OCI-LY7 (cell line): ENCODE data around the gene TMEM139. TPM values are rescaled to one million over a fixed set of nuclear protein-coding genes. Genes with fewer than 3 reads are reported as not detected.

Experiments used
- BruUV-seq: library from RNA; stranded (reverse); fragments of 400-500 nt; replicated peaks from 2 replicates; lab custom pipeline; 2021; lab: Mats Ljungman, UMichigan
- CTCF ChIA-PET: fragments of 300-600 bp; sonication (Branson Sonifier 250); formaldehyde crosslinking; loops from one replicate; lab custom pipeline; 2022; ENCODE audit warnings: antibody characterized with exemption; ENCODE audit not compliant: unreplicated experiment; lab: Charles Lee
- POLR2A ChIA-PET: fragments of 300-600 bp; sonication (Branson Sonifier 250); formaldehyde crosslinking; loops from one replicate; lab custom pipeline; 2022; ENCODE audit warnings: antibody characterized with exemption; lab: Charles Lee
- DNase-seq: peaks from one replicate; pipeline ENCODE4 v3.0.0-alpha.2; 2015; ENCODE audit warnings: low spot score
- H2AFZ ChIP-seq: fragments of 200-600 bp; sonication (generic), shearing (Covaris generic); 2 replicates; pipeline ENCODE4 v1.6.1; 2014; ENCODE audit warnings: mild to moderate bottlenecking, antibody characterized with exemption, low read length, moderate library complexity
- H3K27ac ChIP-seq: fragments of 200-600 bp; sonication (generic); 2 replicates; pipeline ENCODE4 v1.5.1; 2014; ENCODE audit warnings: mixed run types, low read depth, mild to moderate bottlenecking, moderate library complexity, low read length, inconsistent platforms; ENCODE audit not compliant: poor library complexity, severe bottlenecking
- H3K36me3 ChIP-seq: fragments of 200-600 bp; sonication (generic); 2 replicates; pipeline ENCODE4 v1.6.1; 2014; ENCODE audit warnings: mild to moderate bottlenecking, antibody characterized with exemption, low read length, moderate library complexity, mixed read lengths; ENCODE audit not compliant: insufficient read depth
- H3K4me1 ChIP-seq: fragments of 200-600 bp; sonication (generic); 2 replicates; pipeline ENCODE4 v1.5.1; 2014; ENCODE audit warnings: mild to moderate bottlenecking, low read length; ENCODE audit not compliant: insufficient read depth, poor library complexity, severe bottlenecking
- H3K4me2 ChIP-seq: fragments of 200-600 bp; sonication (generic); 2 replicates; pipeline ENCODE4 v1.6.1; 2014; ENCODE audit warnings: mild to moderate bottlenecking, low read length
- H3K4me3 ChIP-seq: fragments of 200-600 bp; sonication (generic); 2 replicates; pipeline ENCODE4 v1.5.1; 2014; ENCODE audit warnings: mild to moderate bottlenecking, low read depth, low read length; ENCODE audit not compliant: poor library complexity, severe bottlenecking
- H3K79me2 ChIP-seq: fragments of 200-600 bp; sonication (generic); 2 replicates; pipeline ENCODE4 v1.6.1; 2016; ENCODE audit warnings: low read depth, mild to moderate bottlenecking, low read length, moderate library complexity, mixed read lengths; ENCODE audit not compliant: insufficient read depth
- H3K9me2 ChIP-seq: fragments of 200-600 bp; sonication (generic); 2 replicates; pipeline ENCODE4 v1.6.1; 2016; ENCODE audit warnings: mild to moderate bottlenecking, low read length, mixed read lengths; ENCODE audit not compliant: insufficient read depth
- H3K9me3 ChIP-seq: fragments of 200-600 bp; sonication (generic); 2 replicates; pipeline ENCODE4 v1.6.1; 2014; ENCODE audit warnings: mild to moderate bottlenecking, mixed run types, low read length, mixed read lengths
- H4K20me1 ChIP-seq: fragments of 200-600 bp; sonication (generic); 2 replicates; pipeline ENCODE4 v1.6.1; 2014; ENCODE audit warnings: mild to moderate bottlenecking, antibody characterized with exemption, low read length, moderate library complexity, mixed read lengths; ENCODE audit not compliant: insufficient read depth
- EZH2phosphoT487 ChIP-seq: fragments of 200-600 bp; sonication (generic); IDR thresholded peaks from 2 replicates; pipeline ENCODE4 v1.6.1; 2018; ENCODE audit warnings: low read depth, borderline replicate concordance, mild to moderate bottlenecking, mixed run types, antibody characterized with exemption, low read length, moderate library complexity, mixed read lengths
- intact Hi-C: fragments of 100-400 bp; cut with micrococcal nuclease; formaldehyde crosslinking; loops from one replicate; pipeline ENCODE4 v1.10.0; 2022; ENCODE audit not compliant: unreplicated experiment
- total RNA-seq, 2 experiments: library from RNA; depleted of rRNA in 1 of 2; stranded (reverse); fragments of >200 nt in 1 of 2; shearing (Covaris generic) in 1 of 2; gene quantifications; 2 replicates each; pipeline ENCODE4 v1.2.3, GENCODE V29; 2014 to 2022
- TF ChIP-seq, protein P1 (sequence below): fragments of 200-600 bp; sonication (generic); conservative IDR thresholded peaks from 2 replicates; pipeline ENCODE4 v1.5.1; 2014; ENCODE audit warnings: mild to moderate bottlenecking, antibody characterized with exemption, low read length, moderate library complexity, mixed read lengths

Gene TMEM139
- total RNA-seq, 2 experiments from 2014 or later = 0.46 TPM; not detected in 1

DNA sequence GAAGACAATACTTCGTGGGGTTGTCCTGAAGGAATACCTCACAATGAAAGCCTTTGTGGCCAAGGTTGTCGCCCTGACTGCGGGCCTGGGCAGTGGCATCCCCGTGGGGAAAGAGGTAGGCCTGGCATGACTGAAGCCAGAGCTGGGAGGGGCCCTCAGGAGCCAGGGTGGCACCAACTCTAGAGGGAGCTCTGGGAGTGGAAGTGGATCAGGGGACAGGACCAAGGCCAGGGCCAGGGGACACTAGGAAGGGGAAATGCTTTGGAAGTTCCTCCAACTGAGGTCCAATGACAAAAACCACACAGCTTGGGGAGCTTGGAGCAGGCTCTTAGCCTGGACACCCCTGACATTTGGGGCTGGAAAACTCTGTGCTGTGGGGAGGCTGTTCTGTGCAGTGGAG, 37.0 kb downstream of the TMEM139 start:
- Histone ChIP-seq H3K79me2 (no peaks in the 10 kb centered on the region), H3K4me2 (no peak overlapping the region), H3K4me1 (peaks cover 22% of the 10 kb centered on the region), H3K36me3 (no peaks in the 10 kb centered on the region), H3K9me3 (no peaks in the 10 kb centered on the region), H4K20me1 (no peaks in the 10 kb centered on the region), H3K4me3 (no peak overlapping the region), H3K27ac (no peak overlapping the region), H3K9me2 (no peaks in the 10 kb centered on the region), H2AFZ (no peak overlapping the region)
- no TSS peak for BruUV-seq
- ChIA-PET POLR2A (interaction anchor here (1.4 kb wide), 1 partner anchor 12 kb away, joined by 5 read pairs; no protein-coding TSS in a partner anchor), CTCF (no interaction called here)
- intact Hi-C loops = no loop called here
- DNase-seq = no peak
- TF ChIP-seq, protein P1, sequence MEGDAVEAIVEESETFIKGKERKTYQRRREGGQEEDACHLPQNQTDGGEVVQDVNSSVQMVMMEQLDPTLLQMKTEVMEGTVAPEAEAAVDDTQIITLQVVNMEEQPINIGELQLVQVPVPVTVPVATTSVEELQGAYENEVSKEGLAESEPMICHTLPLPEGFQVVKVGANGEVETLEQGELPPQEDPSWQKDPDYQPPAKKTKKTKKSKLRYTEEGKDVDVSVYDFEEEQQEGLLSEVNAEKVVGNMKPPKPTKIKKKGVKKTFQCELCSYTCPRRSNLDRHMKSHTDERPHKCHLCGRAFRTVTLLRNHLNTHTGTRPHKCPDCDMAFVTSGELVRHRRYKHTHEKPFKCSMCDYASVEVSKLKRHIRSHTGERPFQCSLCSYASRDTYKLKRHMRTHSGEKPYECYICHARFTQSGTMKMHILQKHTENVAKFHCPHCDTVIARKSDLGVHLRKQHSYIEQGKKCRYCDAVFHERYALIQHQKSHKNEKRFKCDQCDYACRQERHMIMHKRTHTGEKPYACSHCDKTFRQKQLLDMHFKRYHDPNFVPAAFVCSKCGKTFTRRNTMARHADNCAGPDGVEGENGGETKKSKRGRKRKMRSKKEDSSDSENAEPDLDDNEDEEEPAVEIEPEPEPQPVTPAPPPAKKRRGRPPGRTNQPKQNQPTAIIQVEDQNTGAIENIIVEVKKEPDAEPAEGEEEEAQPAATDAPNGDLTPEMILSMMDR = no peak
- TF ChIP-seq EZH2phosphoT487 = no peak

DNA sequence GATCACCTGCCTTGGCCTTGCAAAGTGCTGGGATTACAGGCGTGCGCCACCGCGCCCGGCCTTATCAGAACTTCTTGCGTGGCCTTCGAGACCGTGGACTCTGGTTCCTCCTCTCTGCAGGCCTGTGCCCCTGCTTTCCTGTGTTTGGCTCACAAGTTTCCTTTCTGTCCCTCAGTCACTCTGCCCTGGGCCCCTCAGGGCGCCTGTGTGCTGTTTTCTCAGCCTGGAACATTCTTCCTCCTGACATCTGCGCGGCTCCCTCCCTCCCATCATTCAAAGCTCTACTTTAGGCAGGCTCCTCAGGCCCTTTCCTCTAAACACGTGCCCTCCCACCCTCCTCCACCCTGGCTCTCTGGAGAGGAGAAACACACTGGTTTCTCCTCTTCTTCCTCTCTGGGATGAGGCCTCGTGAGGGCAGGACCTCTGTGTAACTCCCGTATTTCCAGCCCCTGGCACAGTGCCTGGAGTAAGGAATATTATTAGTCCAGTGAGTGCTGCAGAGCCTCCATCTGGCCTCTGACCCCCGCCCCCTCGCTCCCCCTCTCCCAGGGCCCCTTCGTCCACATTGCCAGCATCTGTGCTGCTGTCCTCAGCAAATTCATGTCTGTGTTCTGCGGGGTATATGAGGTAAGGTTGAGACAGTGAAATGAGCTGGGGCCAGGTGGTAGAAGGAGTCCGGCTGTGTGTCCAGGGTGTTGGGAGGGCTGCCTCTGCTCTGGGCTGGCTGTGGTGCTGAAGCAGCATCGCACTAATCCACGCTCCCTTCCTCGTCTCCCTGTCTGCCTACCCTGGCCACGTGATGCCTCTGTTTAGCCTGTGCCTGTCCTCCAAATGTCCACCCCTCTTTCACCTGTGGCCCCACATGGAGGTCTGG, 38.2 kb downstream of the TMEM139 start:
- no peak for TF ChIP-seq EZH2phosphoT487
- TF ChIP-seq, protein P1 = no peak
- Histone ChIP-seq H4K20me1 (no peaks in the 10 kb centered on the region), H3K4me2 (no peak overlapping the region), H3K36me3 (no peaks in the 10 kb centered on the region), H3K4me3 (no peak overlapping the region), H3K9me2 (no peaks in the 10 kb centered on the region), H3K27ac (no peak overlapping the region), H3K9me3 (no peaks in the 10 kb centered on the region), H3K4me1 (peaks cover 25% of the 10 kb centered on the region), H3K79me2 (no peaks in the 10 kb centered on the region), H2AFZ (no peak overlapping the region)
- POLR2A ChIA-PET = interaction anchor here (0.6 to 1.4 kb wide), 2 partner anchors 13 to 73 kb away, joined by 3 to 5 read pairs; no protein-coding TSS in a partner anchor
- CTCF ChIA-PET = no interaction called here
- DNase-seq = no peak
- BruUV-seq = no TSS peak
- intact Hi-C loops = no loop called here

DNA sequence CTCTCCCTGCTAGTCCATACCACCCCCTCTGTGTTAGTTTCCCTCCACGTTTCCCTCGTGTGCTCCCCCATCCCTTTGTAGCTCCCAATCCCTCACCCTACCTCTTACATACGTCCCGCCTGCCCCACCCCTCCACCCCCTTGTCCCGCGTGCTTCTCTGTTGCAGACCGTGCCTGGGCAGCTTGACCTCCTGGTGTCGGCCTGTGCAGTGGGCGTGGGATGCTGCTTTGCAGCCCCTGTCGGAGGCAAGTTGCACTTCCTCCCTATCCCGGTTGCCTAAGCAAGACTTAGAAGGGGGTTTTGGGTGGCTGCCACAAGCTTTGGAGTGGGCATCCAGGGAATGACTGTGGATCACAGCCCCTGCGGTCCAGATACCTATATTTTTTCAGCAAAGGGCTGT, 38.9 kb downstream of the TMEM139 start:
- H3K4me2 ChIP-seq = no peak overlapping the region
- no peak for DNase-seq
- ChIA-PET POLR2A (interaction anchor here (0.6 kb wide), 1 partner anchor 74 kb away, joined by 3 read pairs; no protein-coding TSS in a partner anchor), CTCF (no interaction called here)
- no peaks in the 10 kb centered on the region for H3K79me2 ChIP-seq
- BruUV-seq = no TSS peak
- TF ChIP-seq, protein P1 = no peak
- no peak for TF ChIP-seq EZH2phosphoT487
- H3K27ac ChIP-seq = no peak overlapping the region
- no peaks in the 10 kb centered on the region for H3K9me3 ChIP-seq
- intact Hi-C loops = no loop called here
- H4K20me1 ChIP-seq = no peaks in the 10 kb centered on the region
- H3K9me2 ChIP-seq = no peaks in the 10 kb centered on the region
- H2AFZ ChIP-seq = no peak overlapping the region
- H3K4me3 ChIP-seq = no peak overlapping the region
- H3K36me3 ChIP-seq = no peaks in the 10 kb centered on the region
- H3K4me1 ChIP-seq = peaks cover 31% of the 10 kb centered on the region
